ENCODE data around the gene PUM1. TPM values are rescaled to one million over a fixed set of nuclear protein-coding genes. Genes with fewer than 3 reads are reported as not detected.
"Not testable (repeated sequence)": the region's sequence is repeated elsewhere in the genome, so short reads cannot be mapped to it uniquely, and the experiment has no call there.

PUM1 gene
- polyA plus RNA-seq, 4 donors: 16.5 to 76.5 (median 23.3) TPM

DNA sequence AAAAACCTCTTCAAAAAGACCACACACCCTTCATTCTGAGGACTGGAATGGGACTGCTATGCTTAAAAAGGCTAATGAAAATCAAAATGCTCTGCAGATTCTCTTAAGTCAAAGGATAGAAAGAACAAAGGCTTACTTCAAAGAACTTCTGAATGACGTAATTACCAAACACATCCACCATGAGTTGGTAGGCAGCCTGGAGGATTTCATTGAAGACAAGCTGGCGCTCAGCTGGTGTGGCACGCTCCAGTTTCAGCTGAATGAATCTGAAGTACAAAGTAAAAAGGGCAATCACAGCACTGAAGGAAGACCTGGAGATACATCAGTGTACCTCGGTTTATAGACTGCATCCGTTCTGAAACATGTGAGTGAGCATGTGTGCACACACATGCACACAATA, 113.4 kb downstream of the PUM1 start:
- FAIRE-seq (no peak), DNase-seq (no peak)

DNA sequence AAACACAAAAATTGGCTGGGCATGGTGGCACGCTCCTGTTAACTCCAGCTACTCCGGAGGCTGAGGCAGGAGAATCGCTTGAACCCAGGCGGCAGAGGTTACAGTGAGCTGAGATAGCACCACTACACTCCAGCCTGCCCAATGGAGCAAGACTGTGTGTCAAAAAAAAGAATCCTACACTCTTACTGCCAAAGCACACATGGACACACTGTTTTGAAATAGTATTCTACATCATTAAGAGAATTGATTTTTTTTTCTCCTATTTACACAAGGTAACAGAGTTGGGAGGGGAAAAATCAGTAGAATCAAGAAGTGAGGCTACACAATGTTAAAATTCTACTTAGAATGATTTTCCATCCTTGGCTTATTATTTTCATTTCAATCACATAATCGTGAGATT, 114.8 kb downstream of the PUM1 start:
- Histone ChIP-seq H3K27me3 (ENCODE audit: control insufficient read depth in 3 of 3, insufficient read depth in 3 of 3, low read length in 3 of 3) (no peaks in the 10 kb centered on the region), H3K36me3 (ENCODE audit: control insufficient read depth in 3 of 3, insufficient read depth in 2 of 3, low read depth in 1 of 3, low read length in 3 of 3) (peaks cover 20 to 47% (median 26%) of the 10 kb centered on the region in 3 donors), H3K9me3 (ENCODE audit: control insufficient read depth in 2 of 2, insufficient read depth in 1 of 2, low read depth in 1 of 2, low read length in 1 of 2) (no peaks in the 10 kb centered on the region), H3K4me3 (ENCODE audit: low read depth in 1 of 3, low read length in 3 of 3) (no peak overlapping the region), H3K27ac (ENCODE audit: low read depth in 1 of 3, low read length in 2 of 3) (no peak overlapping the region), H3K4me1 (ENCODE audit: control insufficient read depth in 3 of 3, insufficient read depth in 2 of 3, low read depth in 1 of 3, low read length in 2 of 3) (no peaks in the 10 kb centered on the region)
- WGBS, 3 donors: 93 to 99% (median 95%) methylated on average over 5 of the region's 5 CpGs
- FAIRE-seq: no peak
- DNase-seq: no peak

More for the DNA sequence above, 113.4 kb downstream of the PUM1 start:
- Histone ChIP-seq H3K36me3 (ENCODE audit: control insufficient read depth in 3 of 3, insufficient read depth in 2 of 3, low read depth in 1 of 3, low read length in 3 of 3) (peaks cover 18 to 42% (median 24%) of the 10 kb centered on the region in 3 donors), H3K4me3 (ENCODE audit: low read depth in 1 of 3, low read length in 3 of 3) (no peak overlapping the region), H3K27me3 (ENCODE audit: control insufficient read depth in 3 of 3, insufficient read depth in 3 of 3, low read length in 3 of 3) (no peaks in the 10 kb centered on the region), H3K9me3 (ENCODE audit: control insufficient read depth in 2 of 2, insufficient read depth in 1 of 2, low read depth in 1 of 2, low read length in 1 of 2) (no peaks in the 10 kb centered on the region), H3K27ac (ENCODE audit: low read depth in 1 of 3, low read length in 2 of 3) (no peak overlapping the region), H3K4me1 (ENCODE audit: control insufficient read depth in 3 of 3, insufficient read depth in 2 of 3, low read depth in 1 of 3, low read length in 2 of 3) (no peaks in the 10 kb centered on the region)
- 85 to 89% (median 87%) methylated on average over 5 of the region's 5 CpGs for WGBS, 3 donors

DNA sequence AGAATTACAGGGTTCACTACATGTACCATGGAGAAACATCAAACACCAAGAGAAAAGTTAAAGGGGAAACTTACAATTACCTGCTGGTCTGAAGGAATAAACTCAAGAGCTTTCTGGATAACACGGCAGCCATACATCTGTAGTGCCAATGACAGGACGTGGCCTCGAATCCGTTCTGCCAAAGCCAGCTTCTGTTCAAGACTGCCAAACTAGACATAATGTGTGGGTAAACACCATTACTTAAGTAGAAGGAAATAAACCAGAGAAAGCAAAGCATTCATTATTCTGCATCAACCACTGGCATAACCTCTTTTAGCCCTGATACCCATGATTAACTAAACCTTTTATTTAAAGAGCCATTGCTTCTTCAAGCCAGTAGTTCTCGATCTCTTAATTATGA, 115.5 kb downstream of the PUM1 start:
- Histone ChIP-seq H3K36me3 (ENCODE audit: control insufficient read depth in 3 of 3, insufficient read depth in 2 of 3, low read depth in 1 of 3, low read length in 3 of 3) (peaks cover 20 to 46% (median 30%) of the 10 kb centered on the region in 3 donors), H3K27ac (ENCODE audit: low read depth in 1 of 3, low read length in 2 of 3) (no peak overlapping the region), H3K9me3 (ENCODE audit: control insufficient read depth in 2 of 2, insufficient read depth in 1 of 2, low read depth in 1 of 2, low read length in 1 of 2) (no peaks in the 10 kb centered on the region), H3K4me1 (ENCODE audit: control insufficient read depth in 3 of 3, insufficient read depth in 2 of 3, low read depth in 1 of 3, low read length in 2 of 3) (no peaks in the 10 kb centered on the region), H3K27me3 (ENCODE audit: control insufficient read depth in 3 of 3, insufficient read depth in 3 of 3, low read length in 3 of 3) (no peaks in the 10 kb centered on the region), H3K4me3 (ENCODE audit: low read depth in 1 of 3, low read length in 3 of 3) (no peak overlapping the region)
- no peak for DNase-seq
- no peak for FAIRE-seq
- WGBS, 3 donors: 92 to 95% (median 94%) methylated on average over 5 of the region's 5 CpGs

DNA sequence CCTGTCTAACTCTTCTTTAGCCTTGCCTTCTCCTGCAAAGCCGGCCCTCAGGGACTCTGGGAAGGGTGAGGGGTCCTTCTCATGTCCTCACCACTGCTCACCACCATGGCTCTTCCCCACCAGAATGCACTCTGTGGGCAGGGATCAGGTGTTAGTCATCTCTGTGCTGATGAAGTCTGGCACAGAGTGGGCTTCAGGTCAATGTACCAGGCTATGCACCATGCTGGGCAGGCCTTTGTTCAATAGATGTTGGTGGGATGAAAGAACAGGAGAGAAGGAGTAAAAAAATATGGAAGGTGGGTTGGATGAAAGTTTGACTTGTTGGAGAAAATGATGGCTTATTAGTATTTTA, 116.1 kb downstream of the PUM1 start:
- H3K27me3 ChIP-seq (ENCODE audit: control insufficient read depth in 3 of 3, insufficient read depth in 3 of 3, low read length in 3 of 3); FAIRE-seq; H3K9me3 ChIP-seq (ENCODE audit: control insufficient read depth in 2 of 2, insufficient read depth in 1 of 2, low read depth in 1 of 2, low read length in 1 of 2); H3K4me1 ChIP-seq (ENCODE audit: control insufficient read depth in 3 of 3, insufficient read depth in 2 of 3, low read depth in 1 of 3, low read length in 2 of 3); H3K27ac ChIP-seq (ENCODE audit: low read depth in 1 of 3, low read length in 2 of 3); H3K4me3 ChIP-seq (ENCODE audit: low read depth in 1 of 3, low read length in 3 of 3); DNase-seq: not testable (repeated sequence)
- WGBS, 3 donors: no CpG with 5 or more reads among the region's 1 CpG
- H3K36me3 ChIP-seq (ENCODE audit: control insufficient read depth in 3 of 3, insufficient read depth in 2 of 3, low read depth in 1 of 3, low read length in 3 of 3): peaks cover 25 to 45% (median 28%) of the 10 kb centered on the region in 3 donors

DNA sequence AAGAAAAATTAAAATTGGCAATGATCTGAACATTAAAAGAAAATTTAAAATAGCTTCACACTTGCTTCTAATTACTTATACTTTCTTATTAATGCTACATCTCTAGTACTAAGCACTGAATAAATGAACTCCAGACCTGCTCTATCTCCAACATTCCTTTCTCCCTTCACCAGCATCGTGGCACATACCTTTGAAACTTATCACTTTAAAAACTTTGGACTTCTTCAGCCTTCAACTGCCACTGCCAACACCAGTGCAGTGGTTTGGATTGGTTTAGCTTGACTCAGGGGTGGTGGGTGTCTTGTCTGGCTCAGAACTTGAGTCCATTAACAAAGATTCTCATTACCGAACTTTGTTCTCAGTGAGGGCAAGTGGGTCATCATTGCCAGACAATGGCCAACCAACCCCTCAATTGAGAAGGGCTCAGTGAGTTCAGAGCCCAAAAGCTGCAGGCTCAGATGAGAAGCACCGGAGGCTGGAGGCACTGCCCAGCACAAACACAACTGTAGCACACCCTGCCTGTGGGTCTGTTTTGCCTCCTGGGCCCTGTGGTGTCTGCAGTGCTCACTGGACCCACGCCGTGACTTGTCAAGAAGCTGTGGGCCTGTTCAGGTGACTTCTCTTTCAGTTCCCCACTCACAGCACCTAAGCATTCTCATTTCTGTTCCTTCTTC, 116.6 kb downstream of the PUM1 start:
- not testable (repeated sequence) for H3K4me3 ChIP-seq (ENCODE audit: low read depth in 1 of 3, low read length in 3 of 3); H3K27ac ChIP-seq (ENCODE audit: low read depth in 1 of 3, low read length in 2 of 3); DNase-seq; H3K27me3 ChIP-seq (ENCODE audit: control insufficient read depth in 3 of 3, insufficient read depth in 3 of 3, low read length in 3 of 3); FAIRE-seq; H3K4me1 ChIP-seq (ENCODE audit: control insufficient read depth in 3 of 3, insufficient read depth in 2 of 3, low read depth in 1 of 3, low read length in 2 of 3); H3K9me3 ChIP-seq (ENCODE audit: control insufficient read depth in 2 of 2, insufficient read depth in 1 of 2, low read depth in 1 of 2, low read length in 1 of 2)
- peaks cover 21 to 45% (median 25%) of the 10 kb centered on the region in 3 donors for H3K36me3 ChIP-seq (ENCODE audit: control insufficient read depth in 3 of 3, insufficient read depth in 2 of 3, low read depth in 1 of 3, low read length in 3 of 3)
- 9 to 67% (median 35%) methylated on average over 1 of the region's 5 CpGs for WGBS, 3 donors

DNA sequence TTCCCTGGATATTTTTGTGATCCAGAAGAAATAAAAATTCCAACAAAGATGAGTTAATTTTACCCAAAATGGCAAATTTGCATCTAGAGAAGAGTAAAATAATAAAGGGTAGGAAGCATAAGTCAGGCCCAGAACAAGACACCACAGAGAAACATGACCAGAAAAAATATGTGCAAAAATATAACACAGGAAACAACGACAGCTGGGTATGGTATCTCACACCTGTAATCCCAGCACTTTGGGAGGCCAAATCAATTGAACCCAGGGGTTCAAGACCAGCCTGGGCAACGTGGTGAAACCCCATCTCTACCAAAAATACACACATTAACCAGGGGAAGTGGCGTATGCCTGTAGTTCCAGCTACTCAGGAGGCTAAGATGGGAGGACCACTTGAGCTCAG, 117.2 kb downstream of the PUM1 start:
- H3K27me3 ChIP-seq (ENCODE audit: control insufficient read depth in 3 of 3, insufficient read depth in 3 of 3, low read length in 3 of 3): no peaks in the 10 kb centered on the region
- FAIRE-seq (no peak), DNase-seq (no peak)
- H3K4me1 ChIP-seq (ENCODE audit: control insufficient read depth in 3 of 3, insufficient read depth in 2 of 3, low read depth in 1 of 3, low read length in 2 of 3): no peaks in the 10 kb centered on the region
- H3K27ac ChIP-seq (ENCODE audit: low read depth in 1 of 3, low read length in 2 of 3): no peak overlapping the region
- H3K4me3 ChIP-seq (ENCODE audit: low read depth in 1 of 3, low read length in 3 of 3): no peak overlapping the region
- peaks cover 16 to 42% (median 21%) of the 10 kb centered on the region in 3 donors for H3K36me3 ChIP-seq (ENCODE audit: control insufficient read depth in 3 of 3, insufficient read depth in 2 of 3, low read depth in 1 of 3, low read length in 3 of 3)
- 85 to 90% (median 90%) methylated on average over 3 of the region's 3 CpGs for WGBS, 3 donors
- no peaks in the 10 kb centered on the region for H3K9me3 ChIP-seq (ENCODE audit: control insufficient read depth in 2 of 2, insufficient read depth in 1 of 2, low read depth in 1 of 2, low read length in 1 of 2)

DNA sequence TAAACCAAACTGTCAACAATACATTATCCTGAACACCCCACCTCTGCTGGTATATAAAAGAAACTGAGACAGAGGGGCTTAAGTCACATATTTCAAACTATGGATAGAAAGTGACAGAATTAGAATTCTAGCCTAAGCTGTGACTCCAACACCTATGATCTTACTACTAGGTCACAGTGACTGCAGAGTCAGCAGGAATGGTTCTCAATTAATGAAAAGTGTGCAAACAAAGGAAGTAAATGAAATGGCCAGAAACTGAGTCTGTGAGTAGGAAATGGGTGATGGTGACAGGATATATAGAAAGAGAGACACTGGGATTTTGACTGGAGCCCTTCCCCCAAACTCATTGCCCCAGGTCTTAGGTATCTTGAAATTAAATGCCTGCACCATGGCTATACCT, 118.3 kb downstream of the PUM1 start:
- FAIRE-seq (no peak), DNase-seq (no peak)
- peaks cover 18 to 42% (median 21%) of the 10 kb centered on the region in 3 donors for H3K36me3 ChIP-seq (ENCODE audit: control insufficient read depth in 3 of 3, insufficient read depth in 2 of 3, low read depth in 1 of 3, low read length in 3 of 3)
- H3K4me1 ChIP-seq (ENCODE audit: control insufficient read depth in 3 of 3, insufficient read depth in 2 of 3, low read depth in 1 of 3, low read length in 2 of 3): no peaks in the 10 kb centered on the region
- H3K4me3 ChIP-seq (ENCODE audit: low read depth in 1 of 3, low read length in 3 of 3): no peak overlapping the region
- H3K27me3 ChIP-seq (ENCODE audit: control insufficient read depth in 3 of 3, insufficient read depth in 3 of 3, low read length in 3 of 3): no peaks in the 10 kb centered on the region
- no peaks in the 10 kb centered on the region for H3K9me3 ChIP-seq (ENCODE audit: control insufficient read depth in 2 of 2, insufficient read depth in 1 of 2, low read depth in 1 of 2, low read length in 1 of 2)
- no peak overlapping the region for H3K27ac ChIP-seq (ENCODE audit: low read depth in 1 of 3, low read length in 2 of 3)

DNA sequence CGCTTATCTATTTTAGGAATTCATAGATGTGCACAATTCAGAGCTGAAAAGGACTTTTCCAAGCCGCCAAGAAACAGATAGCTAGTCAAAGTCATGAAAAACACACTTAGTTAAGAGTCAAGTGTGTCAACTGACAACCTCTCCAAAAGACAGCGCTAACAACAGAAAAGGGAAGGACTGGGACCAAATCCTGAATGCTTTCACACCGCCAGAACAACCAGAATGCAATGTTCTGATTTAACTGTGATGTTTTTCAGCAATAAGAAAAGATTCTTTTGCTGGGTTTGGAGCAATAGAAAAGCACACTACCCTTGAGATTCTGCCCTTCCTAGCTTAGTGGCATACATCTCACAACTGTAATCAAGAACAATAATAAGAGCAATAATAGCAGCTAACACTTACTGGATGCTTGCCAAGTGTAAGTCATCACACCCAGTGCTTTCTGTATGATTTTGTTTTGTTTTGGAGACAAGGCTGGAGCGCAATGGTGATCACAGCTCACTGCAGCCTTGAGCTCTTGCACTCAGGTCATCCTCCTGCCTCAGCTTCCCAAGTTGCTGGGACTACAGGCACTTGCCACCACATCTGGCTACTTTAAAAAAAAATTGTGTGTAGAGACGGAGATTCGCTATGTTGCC, 123.1 kb downstream of the PUM1 start:
- H3K4me3 ChIP-seq (ENCODE audit: low read depth in 1 of 3, low read length in 3 of 3): no peak overlapping the region
- peaks cover 13 to 50% (median 24%) of the 10 kb centered on the region in 3 donors for H3K36me3 ChIP-seq (ENCODE audit: control insufficient read depth in 3 of 3, insufficient read depth in 2 of 3, low read depth in 1 of 3, low read length in 3 of 3)
- no peak overlapping the region for H3K27ac ChIP-seq (ENCODE audit: low read depth in 1 of 3, low read length in 2 of 3)
- DNase-seq (peak in 1 of 2 donors; percentile 37), FAIRE-seq (no peak)
- H3K4me1 ChIP-seq (ENCODE audit: control insufficient read depth in 3 of 3, insufficient read depth in 2 of 3, low read depth in 1 of 3, low read length in 2 of 3): no peaks in the 10 kb centered on the region
- H3K9me3 ChIP-seq (ENCODE audit: control insufficient read depth in 2 of 2, insufficient read depth in 1 of 2, low read depth in 1 of 2, low read length in 1 of 2): no peaks in the 10 kb centered on the region
- WGBS, 3 donors: 87 to 93% (median 90%) methylated on average over 7 of the region's 7 CpGs
- H3K27me3 ChIP-seq (ENCODE audit: control insufficient read depth in 3 of 3, insufficient read depth in 3 of 3, low read length in 3 of 3): no peaks in the 10 kb centered on the region

DNA sequence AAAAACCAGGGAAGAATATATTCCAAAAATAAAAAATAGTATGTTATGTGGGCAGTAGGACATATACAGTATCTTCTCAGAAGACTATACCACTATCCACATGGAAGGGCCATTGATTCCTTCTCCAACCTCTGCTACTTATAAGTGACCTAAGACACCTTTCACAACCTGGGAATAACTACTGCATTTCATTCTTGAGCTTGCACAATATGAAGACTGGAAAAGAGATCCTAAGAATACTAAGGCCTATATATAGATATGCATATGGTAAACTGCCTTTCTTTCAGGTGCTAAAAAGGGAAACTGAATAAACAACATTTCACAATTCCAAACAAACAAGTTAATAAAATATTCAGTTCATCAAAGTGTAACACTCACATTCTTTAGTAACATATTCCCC, 125.0 kb downstream of the PUM1 start:
- DNase-seq (no peak), FAIRE-seq (no peak)
- Histone ChIP-seq H3K36me3 (ENCODE audit: control insufficient read depth in 3 of 3, insufficient read depth in 2 of 3, low read depth in 1 of 3, low read length in 3 of 3) (peaks cover 14 to 53% (median 29%) of the 10 kb centered on the region in 3 donors), H3K27ac (ENCODE audit: low read depth in 1 of 3, low read length in 2 of 3) (no peak overlapping the region), H3K27me3 (ENCODE audit: control insufficient read depth in 3 of 3, insufficient read depth in 3 of 3, low read length in 3 of 3) (no peaks in the 10 kb centered on the region), H3K4me1 (ENCODE audit: control insufficient read depth in 3 of 3, insufficient read depth in 2 of 3, low read depth in 1 of 3, low read length in 2 of 3) (no peaks in the 10 kb centered on the region), H3K4me3 (ENCODE audit: low read depth in 1 of 3, low read length in 3 of 3) (no peak overlapping the region), H3K9me3 (ENCODE audit: control insufficient read depth in 2 of 2, insufficient read depth in 1 of 2, low read depth in 1 of 2, low read length in 1 of 2) (no peaks in the 10 kb centered on the region)
